ENCODE data around the gene PPP1R3G.
A peak's percentile ranks its signal among the peaks of the same experiment; 100 is the strongest.

The PPP1R3G gene

GRCh38 chr6:5121956-5122355 lies 36.8 kb downstream of the PPP1R3G start:
- DNase-seq = no peak

DNA sequence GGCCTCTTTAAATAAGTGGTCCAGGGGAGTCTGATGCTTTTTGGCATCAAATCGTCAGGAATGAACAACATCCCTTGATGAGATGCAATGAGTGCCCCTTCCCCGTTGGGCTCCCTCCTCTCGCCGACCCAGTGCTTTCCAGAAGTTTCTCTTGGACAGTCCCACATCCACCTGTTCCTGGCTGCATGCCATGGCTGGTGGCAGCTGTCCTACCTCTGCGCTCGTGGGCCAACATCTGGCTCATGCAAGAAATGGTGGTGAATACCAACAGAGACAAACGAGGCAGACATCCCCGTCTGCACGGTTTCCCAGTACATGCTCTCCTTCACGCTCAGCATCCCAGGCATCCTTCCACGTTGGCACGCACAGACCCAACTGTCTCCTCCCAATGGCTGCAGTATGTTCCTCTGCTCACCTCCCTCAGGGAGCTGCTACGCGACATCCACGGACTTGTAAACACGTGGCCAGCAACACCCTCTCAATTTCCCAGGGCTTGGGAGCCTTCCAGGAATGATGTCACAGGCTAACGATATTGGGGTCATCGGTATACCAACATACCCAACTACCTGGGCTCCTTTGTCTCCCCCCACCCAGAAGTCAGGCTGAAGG lies 37.5 kb downstream of the PPP1R3G start:
- DNase-seq = no peak

- DNase-seq = no peak
These were observed 38.4 kb downstream of the PPP1R3G start for GRCh38 chr6:5123296-5124143.

DNA sequence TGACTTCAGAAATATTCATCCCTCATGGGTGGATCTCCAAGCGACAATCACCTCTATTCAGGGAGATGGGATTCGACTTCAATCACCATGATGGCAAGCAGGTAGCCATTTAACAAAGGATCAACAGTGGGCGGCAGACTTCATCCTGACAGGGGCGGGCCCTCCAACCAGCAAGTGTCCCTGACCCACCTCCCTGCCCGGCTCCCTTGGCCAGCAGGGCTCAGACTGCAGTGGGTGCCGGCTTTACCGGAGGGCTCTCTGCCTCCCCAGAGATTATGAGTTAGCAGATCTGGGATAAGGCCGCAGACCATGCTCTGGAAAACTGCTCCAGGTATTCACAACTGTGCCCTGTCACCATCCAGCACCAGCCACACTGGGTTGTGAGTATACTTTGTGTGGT lies 39.4 kb downstream of the PPP1R3G start:
- no peak for DNase-seq

DNA sequence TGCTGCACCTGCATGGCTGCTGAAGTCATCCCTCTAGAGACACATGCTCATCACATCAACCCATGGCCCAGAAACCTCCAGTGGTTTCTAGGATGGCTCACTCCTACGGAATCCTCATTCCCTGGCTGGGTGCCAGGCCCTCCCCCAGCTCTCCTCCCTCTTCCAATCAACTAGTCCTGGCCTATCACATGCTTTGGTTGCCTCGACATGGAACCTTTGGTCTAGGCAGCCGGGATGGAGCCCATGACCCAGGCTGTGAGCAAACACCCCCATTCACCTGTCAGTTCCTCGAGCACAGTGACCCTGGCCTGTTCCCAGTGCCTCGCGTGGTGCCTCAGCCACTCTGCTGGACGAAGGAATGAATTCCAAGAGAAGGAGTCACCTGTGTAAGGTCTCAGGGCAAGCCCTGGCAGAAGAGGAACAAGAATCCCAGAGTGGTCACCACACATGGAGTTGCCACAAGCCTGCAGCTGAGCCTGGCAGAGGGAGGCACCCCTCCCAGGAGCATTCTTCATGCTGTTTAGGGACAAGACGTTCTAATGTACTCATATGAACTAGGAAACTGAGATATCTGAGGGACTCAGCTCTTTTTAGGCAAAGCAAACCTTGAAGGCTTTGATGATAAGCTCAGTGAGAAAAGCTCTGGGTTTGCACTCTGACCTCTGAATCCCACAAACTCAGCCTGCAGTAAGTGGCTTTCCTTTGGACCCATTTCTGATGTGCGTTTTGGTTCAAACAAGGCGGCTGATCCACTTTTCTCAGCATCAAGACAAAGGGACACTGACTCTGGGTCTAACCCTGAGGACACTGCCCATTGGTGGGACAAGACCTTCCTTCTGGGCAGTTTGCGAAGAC lies 40.2 kb downstream of the PPP1R3G start:
- DNase-seq = no peak

- DNase-seq = no peak
These were observed 41.1 kb downstream of the PPP1R3G start for GRCh38 chr6:5126214-5126613.

DNA sequence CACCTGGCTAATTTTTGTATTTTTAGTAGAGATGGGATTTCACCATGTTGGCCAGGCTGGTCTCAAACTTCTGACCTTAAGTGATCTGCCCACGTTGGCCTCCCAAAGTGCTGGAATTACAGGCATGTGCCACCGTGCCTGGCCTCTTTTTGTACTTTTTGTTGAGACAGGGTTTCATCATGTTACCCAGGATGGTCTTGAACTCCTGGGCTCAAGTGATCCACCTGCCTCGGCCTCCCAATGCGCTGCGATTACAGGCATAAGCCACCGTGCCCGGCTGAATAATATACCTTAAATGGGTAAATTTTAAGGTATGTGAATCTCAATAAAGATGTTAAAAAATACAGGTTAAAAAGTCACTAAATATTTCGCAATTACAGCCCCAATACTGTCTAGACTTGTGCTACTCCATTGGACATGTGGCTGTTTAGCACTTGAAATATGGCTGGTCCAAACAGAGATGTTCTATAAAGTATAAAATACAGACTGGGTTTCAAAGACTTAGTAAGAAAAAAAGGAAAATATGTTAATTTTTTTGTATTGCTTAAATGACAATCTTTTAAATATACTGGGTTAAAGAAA lies 42.1 kb downstream of the PPP1R3G start:
- DNase-seq = no peak

GRCh38 chr6:5128351-5128750 lies 43.2 kb downstream of the PPP1R3G start:
- no peak for DNase-seq

GRCh38 chr6:5130135-5130866 lies 45.2 kb downstream of the PPP1R3G start:
- no peak for DNase-seq

DNA sequence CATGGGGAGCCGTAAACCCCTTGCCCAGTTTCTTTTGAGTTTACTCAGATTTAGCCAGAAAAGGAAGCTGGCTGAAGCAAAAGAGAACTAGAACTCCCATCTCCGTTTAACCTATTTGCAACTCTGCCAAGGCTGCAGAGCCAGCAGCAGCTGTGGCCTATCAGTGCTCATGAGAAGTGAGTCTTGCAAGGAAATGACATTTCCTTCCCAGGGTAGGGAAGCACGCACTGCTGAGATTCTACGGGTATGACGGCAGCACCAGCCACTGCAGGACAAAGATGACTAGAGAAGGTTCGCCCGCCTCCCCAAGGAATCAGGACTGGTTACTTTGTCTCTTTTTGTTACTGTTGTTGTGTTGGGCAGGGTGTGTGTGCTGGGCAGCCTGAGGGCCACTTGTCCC lies 47.6 kb downstream of the PPP1R3G start:
- peak; percentile 54 to 56 for DNase-seq

DNA sequence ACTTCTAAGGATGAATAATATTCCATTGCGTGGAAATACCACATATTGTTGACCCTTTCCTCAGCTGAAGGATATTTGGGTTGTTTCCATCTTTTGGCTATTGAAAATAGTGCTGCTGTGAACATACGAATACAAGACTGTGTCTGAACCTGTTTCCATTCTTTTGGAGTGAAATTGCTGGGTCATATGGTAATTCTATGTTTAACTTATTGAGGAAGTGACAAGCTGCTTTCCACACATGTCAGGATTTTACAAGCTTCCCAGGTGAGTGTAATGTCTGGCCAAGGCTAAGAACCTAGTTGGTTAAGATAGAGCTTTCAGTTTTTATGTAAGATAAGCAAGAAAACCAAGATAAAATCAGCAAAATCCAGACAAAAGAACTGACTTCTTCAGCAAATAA lies 48.8 kb downstream of the PPP1R3G start:
- DNase-seq = no peak

- DNase-seq = peak; percentile 11 to 74
These were observed 50.7 kb downstream of the PPP1R3G start for GRCh38 chr6:5135788-5136376.

GRCh38 chr6:5136851-5137250 lies 51.7 kb downstream of the PPP1R3G start:
- DNase-seq = no peak

All from inflammatory macrophage treated with lipopolysaccharide for 1 hour (primary cell).